NCI-H1105 (cell line): ENCODE measurements around the gene ERVV-1.
"Not testable (repeated sequence)": the region's sequence is repeated elsewhere in the genome, so short reads cannot be mapped to it uniquely, and the experiment has no call there.

ENCODE experiments used
- DNase-seq: peaks from one replicate; lab custom pipeline; 2025; lab: John Stamatoyannopoulos, UW

Gene ERVV-1

GRCh38 chr19:53013621-53014020 is at the start of gene ERVV-1:
ERVV-1 (plus strand) TSS chr19:53013921; CDS start chr19:53014091, 170 bp downstream.
- DNase-seq: no peak

- no peak for DNase-seq
Observed at GRCh38 chr19:52967772-52968171, 45.9 kb upstream of the ERVV-1 start.

GRCh38 chr19:52981329-52981728 is 32.4 kb upstream of the ERVV-1 start:
- no peak for DNase-seq

- not testable (repeated sequence) for DNase-seq
Observed at GRCh38 chr19:52983167-52983566, 30.6 kb upstream of the ERVV-1 start.

- DNase-seq: no peak
Observed at GRCh38 chr19:52987221-52987620, 26.5 kb upstream of the ERVV-1 start.

GRCh38 chr19:52988506-52988905 is 25.2 kb upstream of the ERVV-1 start:
- no peak for DNase-seq

GRCh38 chr19:52990759-52991418 is 22.8 kb upstream of the ERVV-1 start:
- no peak for DNase-seq

GRCh38 chr19:52991484-52991883 is 22.2 kb upstream of the ERVV-1 start:
- no peak for DNase-seq

GRCh38 chr19:52992109-52993004 is 21.4 kb upstream of the ERVV-1 start:
- no peak for DNase-seq

- DNase-seq: no peak
Observed at GRCh38 chr19:52993342-52994178, 20.2 kb upstream of the ERVV-1 start.

GRCh38 chr19:52995711-52996110 is 18.0 kb upstream of the ERVV-1 start:
- DNase-seq: no peak

- no peak for DNase-seq
Observed at GRCh38 chr19:52997975-52998374, 15.7 kb upstream of the ERVV-1 start.

- no peak for DNase-seq
Observed at GRCh38 chr19:53002479-53002878, 11.2 kb upstream of the ERVV-1 start.

- no peak for DNase-seq
Observed at GRCh38 chr19:53004242-53004641, 9.5 kb upstream of the ERVV-1 start.

GRCh38 chr19:53007200-53007599 is 6.5 kb upstream of the ERVV-1 start:
- DNase-seq: no peak

- no peak for DNase-seq
Observed at GRCh38 chr19:53007606-53008005, 6.1 kb upstream of the ERVV-1 start.

- DNase-seq: no peak
Observed at GRCh38 chr19:53008061-53008778, 5.5 kb upstream of the ERVV-1 start.

GRCh38 chr19:53010494-53010893 is 3.2 kb upstream of the ERVV-1 start:
- DNase-seq: no peak

GRCh38 chr19:53012006-53012405 is 1.7 kb upstream of the ERVV-1 start:
- DNase-seq: no peak

- DNase-seq: no peak
Observed at GRCh38 chr19:53015159-53015558, 1.4 kb downstream of the ERVV-1 start.

- no peak for DNase-seq
Observed at GRCh38 chr19:53015730-53016129, 2.0 kb downstream of the ERVV-1 start.

- no peak for DNase-seq
Observed at GRCh38 chr19:53019684-53020083, 6.0 kb downstream of the ERVV-1 start.
